SK-N-MC (cell line): Measurements from ENCODE around the gene TMEM17.

Experiments
- EZH2 ChIP-seq: fragments of 200-600 bp; sonication (generic); IDR thresholded peaks from one replicate; pipeline ENCODE4 v1.6.1; 2017; ENCODE audit warnings: antibody characterized with exemption
- FOXP2 ChIP-seq: optimal IDR thresholded peaks from 2 replicates; pipeline ENCODE3; 2011; ENCODE audit warnings: mild to moderate bottlenecking, moderate library complexity; ENCODE audit not compliant: insufficient read depth; ENCODE audit errors: extremely low read length, control extremely low read depth
- POLR2AphosphoS5 ChIP-seq: IDR thresholded peaks from 2 replicates; pipeline ENCODE4 v1.6.1; 2012; ENCODE audit warnings: mild to moderate bottlenecking, low read depth, low read length, borderline replicate concordance

GRCh38 chr2:62492048-62492447 is 13.9 kb downstream of the TMEM17 start:
- TF ChIP-seq EZH2 (no peak), POLR2AphosphoS5 (no peak), FOXP2 (no peak)
